B cell (primary cell): ENCODE data around the gene NF2. TPM values are rescaled to one million over a fixed set of nuclear protein-coding genes. Genes with fewer than 3 reads are reported as not detected.

Source experiments
- ATAC-seq: fragments of 200-7000 bp; cut with Tn5 transposase; one replicate; pipeline ENCODE4 v1.10.0; 2021; ENCODE audit warnings: low read depth, mild to moderate bottlenecking, moderate number of reproducible peaks, moderate library complexity
- CTCF ChIA-PET: fragments of 350-600 bp; sonication (Branson Sonifier 250); formaldehyde crosslinking; loops from one replicate; lab custom pipeline; 2021; ENCODE audit warnings: antibody characterized with exemption, inconsistent platforms; lab: Charles Lee
- POLR2A ChIA-PET: fragments of 350-600 bp; sonication (Branson Sonifier 250); formaldehyde crosslinking; loops from one replicate; lab custom pipeline; 2021; ENCODE audit warnings: antibody characterized with exemption; lab: Charles Lee
- DNase-seq: peaks from one replicate; pipeline ENCODE4 v3.0.0; 2013
- H2AFZ ChIP-seq: 2 replicates; pipeline ENCODE4 v1.6.1; 2012; ENCODE audit warnings: mild to moderate bottlenecking, low read depth, low read length; ENCODE audit not compliant: insufficient read depth, poor library complexity, severe bottlenecking
- H3K27ac ChIP-seq, 2 donors: 1 replicate in 1 of 2; 2 replicates in 1 of 2; pipeline ENCODE4 v1.5.1; 2012 to 2013; ENCODE audit warnings: low read length in 2 of 2, mild to moderate bottlenecking in 2 of 2, moderate library complexity in 1 of 2
- H3K27me3 ChIP-seq, 4 experiments: fragments of 200-600 bp in 1 of 4; sonication (generic) in 1 of 4; replicated peaks in 1 of 4; 1 replicate in 2 of 4; 2 replicates in 2 of 4; pipeline versions ENCODE4 v1.6.1 to v1.7.0; 2013 to 2016; ENCODE audit warnings: low read length in 3 of 4, mild to moderate bottlenecking in 2 of 4, mixed read lengths in 1 of 4, moderate library complexity in 1 of 4; ENCODE audit not compliant: insufficient read depth in 4 of 4, control insufficient read depth in 3 of 4; ENCODE audit errors: control extremely low read depth in 1 of 4
- H3K36me3 ChIP-seq, 2 experiments: replicated peaks in 1 of 2; 1 replicate in 1 of 2; 2 replicates in 1 of 2; pipeline versions ENCODE4 v1.6.1 to v1.7.1; 2013; ENCODE audit warnings: low read length in 1 of 2; ENCODE audit not compliant: insufficient read depth in 2 of 2, control insufficient read depth in 1 of 2; ENCODE audit errors: control extremely low read depth in 1 of 2, extremely low read depth in 1 of 2
- H3K4me1 ChIP-seq, 2 donors: fragments of 200-600 bp in 1 of 2; sonication (generic) in 1 of 2; 1 replicate in 1 of 2; 2 replicates in 1 of 2; pipeline versions ENCODE4 v1.5.1 to v1.6.1; 2013 to 2017; ENCODE audit warnings: low read length in 2 of 2; ENCODE audit not compliant: control insufficient read depth in 2 of 2, insufficient read depth in 2 of 2
- H3K4me2 ChIP-seq: replicated peaks from 2 replicates; pipeline ENCODE3; 2012; ENCODE audit warnings: mild to moderate bottlenecking, low read depth, low read length; ENCODE audit not compliant: poor library complexity, severe bottlenecking
- H3K4me3 ChIP-seq, 5 experiments: fragments of 200-600 bp in 1 of 5; sonication (generic) in 1 of 5; 1 replicate in 3 of 5; 2 replicates in 2 of 5; pipeline versions ENCODE4 v1.5.1 to v1.7.0; 2011 to 2016; ENCODE audit warnings: low read length in 4 of 5, mild to moderate bottlenecking in 4 of 5, low read depth in 2 of 5, control low read depth in 1 of 5, moderate library complexity in 1 of 5; ENCODE audit not compliant: insufficient read depth in 1 of 5; ENCODE audit errors: control extremely low read depth in 1 of 5, extremely low read depth in 1 of 5
- H3K79me2 ChIP-seq: fragments of 200-600 bp; sonication (generic); one replicate; pipeline ENCODE4 v1.6.0; 2016; ENCODE audit warnings: low read length; ENCODE audit not compliant: control insufficient read depth, insufficient read depth
- H3K9ac ChIP-seq: fragments of 200-600 bp; sonication (generic); 2 replicates; pipeline ENCODE4 v1.6.1; 2017; ENCODE audit warnings: mild to moderate bottlenecking, low read length, moderate library complexity
- H3K9me3 ChIP-seq, 3 donors: one replicate each; pipeline versions ENCODE4 v1.6.1 to v1.7.1; 2013; ENCODE audit warnings: low read length in 2 of 3; ENCODE audit not compliant: control insufficient read depth in 2 of 3, insufficient read depth in 1 of 3; ENCODE audit errors: control extremely low read depth in 1 of 3
- H4K20me1 ChIP-seq: 2 replicates; pipeline ENCODE4 v1.6.0; 2012; ENCODE audit warnings: mild to moderate bottlenecking, low read length; ENCODE audit not compliant: insufficient read depth, control insufficient read depth, poor library complexity, severe bottlenecking
- H3K27ac Mint-ChIP-seq: one replicate; pipeline ENCODE4 v1.8.0; 2021; ENCODE audit warnings: mixed read lengths
- H3K27me3 Mint-ChIP-seq: one replicate; pipeline ENCODE4 v1.8.0; 2021; ENCODE audit warnings: mixed read lengths
- H3K4me1 Mint-ChIP-seq: one replicate; pipeline ENCODE4 v1.8.0; 2021; ENCODE audit warnings: mixed read lengths
- H3K4me3 Mint-ChIP-seq: one replicate; pipeline ENCODE4 v1.8.0; 2021; ENCODE audit warnings: mixed read lengths
- H3K9me3 Mint-ChIP-seq: one replicate; pipeline ENCODE4 v1.8.0; 2022; ENCODE audit warnings: mixed read lengths; ENCODE audit not compliant: insufficient read depth
- CTCF ChIP-seq: fragments of 200-600 bp; IDR thresholded peaks from one replicate; pipeline ENCODE4 v1.8.0; 2022; ENCODE audit warnings: antibody characterized with exemption, mild to moderate bottlenecking
- EZH2 ChIP-seq: IDR thresholded peaks from 2 replicates; pipeline ENCODE4 v1.6.1; 2012; ENCODE audit warnings: borderline replicate concordance, low read depth, mild to moderate bottlenecking, moderate library complexity, low read length; ENCODE audit not compliant: insufficient read depth, poor library complexity, severe bottlenecking
- WGBS: methylation state at CpG from one replicate; pipeline ENCODE4 v1.1.5; 2013; ENCODE audit warnings: missing lambda C conversion rate; ENCODE audit not compliant: insufficient coverage; 5-methylcytosine and 5-hydroxymethylcytosine counted together
- intact Hi-C: fragments of 100-400 bp; cut with micrococcal nuclease; formaldehyde crosslinking; loops from one replicate; pipeline ENCODE4 v1.10.0; 2022
- polyA plus RNA-seq: library from polyadenylated mRNA; depleted of rRNA; stranded (reverse); fragments of >200 nt; gene quantifications from 2 replicates; pipeline ENCODE4 v1.2.3, GENCODE V29; 2012
- total RNA-seq, 2 donors: library from RNA; stranded (reverse); fragments of 120-200 nt in 1 of 2; gene quantifications; 1 replicate in 1 of 2; 2 replicates in 1 of 2; pipeline versions ENCODE4 v1.2.3 to v1.2.4, GENCODE V29; 2013 to 2022

The NF2 gene
- total and polyA plus RNA-seq, 2 donors (not counting 1 experiment from before 2014, with no cell fraction given): 9.4 to 26.6 TPM

- Histone ChIP-seq H4K20me1 (no peaks in the 10 kb centered on the region), H3K79me2 (no peaks in the 10 kb centered on the region), H3K4me3 (no peak overlapping the region), H3K36me3 (no peaks in the 10 kb centered on the region), H3K9ac (no peak overlapping the region), H3K27me3 (peaks cover 0 to 21% (median 0%) of the 10 kb centered on the region in 4 experiments), H2AFZ (no peak overlapping the region), H3K4me2 (no peak overlapping the region), H3K4me1 (no peaks in the 10 kb centered on the region), H3K9me3 (no peaks in the 10 kb centered on the region), H3K27ac (no peak overlapping the region)
- H3K4me3 Mint-ChIP-seq: no peak overlapping the region
- intact Hi-C loops: no loop called here
- ATAC-seq: no peak
- DNase-seq: no peak
- ChIA-PET CTCF (no interaction called here), POLR2A (no interaction called here)
- H3K27ac Mint-ChIP-seq: no peak overlapping the region
- H3K27me3 Mint-ChIP-seq: peaks cover 24% of the 10 kb centered on the region
- H3K9me3 Mint-ChIP-seq: no peaks in the 10 kb centered on the region
- no peaks in the 10 kb centered on the region for H3K4me1 Mint-ChIP-seq
- 86% methylated on average over 2 of the region's 2 CpGs for WGBS
- TF ChIP-seq CTCF: no peak
- TF ChIP-seq EZH2: no peak
These were observed 108.7 kb downstream of the NF2 start for GRCh38 chr22:29712119-29712518.

GRCh38 chr22:29713156-29713727 is 109.8 kb downstream of the NF2 start:
- WGBS: 69% methylated on average over 8 of the region's 8 CpGs
- no peak for ATAC-seq
- H3K27me3 Mint-ChIP-seq: peaks cover 31% of the 10 kb centered on the region
- DNase-seq: no peak
- TF ChIP-seq EZH2: no peak
- no peak for TF ChIP-seq CTCF
- H3K27ac ChIP-seq: no peak overlapping the region
- no peak overlapping the region for H3K4me2 ChIP-seq
- intact Hi-C loops: no loop called here
- no peak overlapping the region for H3K9ac ChIP-seq
- no peaks in the 10 kb centered on the region for H3K79me2 ChIP-seq
- no peaks in the 10 kb centered on the region for H3K9me3 ChIP-seq
- H3K36me3 ChIP-seq: no peaks in the 10 kb centered on the region
- H3K4me1 ChIP-seq: no peaks in the 10 kb centered on the region
- H3K27me3 ChIP-seq: peaks cover 0 to 21% (median 2%) of the 10 kb centered on the region in 4 experiments
- H2AFZ ChIP-seq: no peak overlapping the region
- H3K27ac Mint-ChIP-seq: no peak overlapping the region
- no peak overlapping the region for H3K4me3 Mint-ChIP-seq
- no peaks in the 10 kb centered on the region for H3K9me3 Mint-ChIP-seq
- H4K20me1 ChIP-seq: no peaks in the 10 kb centered on the region
- CTCF ChIA-PET: no interaction called here
- no peak overlapping the region for H3K4me3 ChIP-seq
- POLR2A ChIA-PET: no interaction called here
- H3K4me1 Mint-ChIP-seq: peaks cover 1% of the 10 kb centered on the region
